HG03108 (cell line): ENCODE measurements around the gene CLEC7A.

Experiments used
- ATAC-seq: cut with Tn5 transposase; IDR thresholded peaks from one replicate; pipeline ENCODE4 v1.9.1; 2021; ENCODE audit warnings: moderate library complexity; ENCODE audit not compliant: unreplicated experiment

Gene CLEC7A

GRCh38 chr12:10130042-10130441, at the start of gene CLEC7A:
TSS of gene CLEC7A (minus strand) at chr12:10130199. CDS start at chr12:10130082, 117 bp downstream.
- peak; percentile 93 for ATAC-seq

GRCh38 chr12:10179776-10180181, 49.8 kb upstream of the CLEC7A start:
- no peak for ATAC-seq

GRCh38 chr12:10178821-10179220, 48.8 kb upstream of the CLEC7A start, which contains the start of gene TMEM52B:
TSS of gene TMEM52B (plus strand) at chr12:10179032. CDS start at chr12:10179575, 543 bp downstream.
- ATAC-seq = no peak

GRCh38 chr12:10175846-10176636, 46.0 kb upstream of the CLEC7A start:
- no peak for ATAC-seq

- ATAC-seq = no peak
These were observed 45.1 kb upstream of the CLEC7A start for GRCh38 chr12:10174986-10175614.

GRCh38 chr12:10171973-10172728, 42.2 kb upstream of the CLEC7A start, which contains the start of gene OLR1:
TSS of gene OLR1 (minus strand) at chr12:10172132. CDS start at chr12:10172077, 55 bp downstream.
- ATAC-seq = no peak

GRCh38 chr12:10170216-10170615, 40.2 kb upstream of the CLEC7A start:
- no peak for ATAC-seq

- no peak for ATAC-seq
These were observed 39.1 kb upstream of the CLEC7A start for GRCh38 chr12:10169104-10169503.

- ATAC-seq = no peak
These were observed 37.6 kb upstream of the CLEC7A start for GRCh38 chr12:10167599-10167998.

GRCh38 chr12:10165421-10165820, 35.4 kb upstream of the CLEC7A start:
- no peak for ATAC-seq

- no peak for ATAC-seq
These were observed 33.1 kb upstream of the CLEC7A start for GRCh38 chr12:10163084-10163483.

- ATAC-seq = no peak
These were observed 30.8 kb upstream of the CLEC7A start for GRCh38 chr12:10160617-10161385.

- no peak for ATAC-seq
These were observed 29.3 kb upstream of the CLEC7A start for GRCh38 chr12:10159280-10159679.

- ATAC-seq = no peak
These were observed 28.4 kb upstream of the CLEC7A start for GRCh38 chr12:10158406-10158805.

GRCh38 chr12:10155966-10156365, 26.0 kb upstream of the CLEC7A start:
- ATAC-seq = no peak

- ATAC-seq = no peak
These were observed 24.1 kb upstream of the CLEC7A start for GRCh38 chr12:10154145-10154496.

- no peak for ATAC-seq
These were observed 23.5 kb upstream of the CLEC7A start for GRCh38 chr12:10153271-10154144.

- no peak for ATAC-seq
These were observed 21.6 kb upstream of the CLEC7A start for GRCh38 chr12:10151621-10152020.

GRCh38 chr12:10147714-10148403, 17.9 kb upstream of the CLEC7A start:
- no peak for ATAC-seq
